Amniotic stem cell (primary cell): ENCODE results near the gene LAMA5.

Experiments used
- DNase-seq: peaks from one replicate; lab custom pipeline; 2025; lab: John Stamatoyannopoulos, UW

Gene LAMA5

GRCh38 chr20:62313460-62314338 is 53.4 kb downstream of the LAMA5 start:
- DNase-seq = no peak

- DNase-seq = no peak
Measured at GRCh38 chr20:62313021-62313420, 54.1 kb downstream of the LAMA5 start.

GRCh38 chr20:62312662-62312977 is 54.5 kb downstream of the LAMA5 start:
- DNase-seq = no peak

GRCh38 chr20:62311832-62312661 is 55.1 kb downstream of the LAMA5 start:
- DNase-seq = no peak

- no peak for DNase-seq
Measured at GRCh38 chr20:62311150-62311549, 56.0 kb downstream of the LAMA5 start.

GRCh38 chr20:62310757-62311121 is 56.4 kb downstream of the LAMA5 start:
- no peak for DNase-seq

- DNase-seq = no peak
Measured at GRCh38 chr20:62309947-62310756, 57.0 kb downstream of the LAMA5 start.

GRCh38 chr20:62309198-62309944 is 57.7 kb downstream of the LAMA5 start:
- no peak for DNase-seq

- DNase-seq = no peak
Measured at GRCh38 chr20:62308102-62308822, 58.9 kb downstream of the LAMA5 start.

- no peak for DNase-seq
Measured at GRCh38 chr20:62307226-62308101, 59.6 kb downstream of the LAMA5 start.

- no peak for DNase-seq
Measured at GRCh38 chr20:62306414-62307187, 60.5 kb downstream of the LAMA5 start.

- DNase-seq = no peak
Measured at GRCh38 chr20:62305765-62306413, 61.2 kb downstream of the LAMA5 start.

- DNase-seq = no peak
Measured at GRCh38 chr20:62305149-62305764, 61.9 kb downstream of the LAMA5 start.

- no peak for DNase-seq
Measured at GRCh38 chr20:62304331-62305148, 62.6 kb downstream of the LAMA5 start.

GRCh38 chr20:62303340-62304226 is 63.5 kb downstream of the LAMA5 start:
- DNase-seq = no peak

GRCh38 chr20:62303062-62303339 is 64.1 kb downstream of the LAMA5 start:
- DNase-seq = no peak
